GM18861 (cell line): ENCODE measurements around the gene GLT1D1.
A peak's percentile ranks its signal among the peaks of the same experiment; 100 is the strongest.
"Not testable (repeated sequence)": the region's sequence is repeated elsewhere in the genome, so short reads cannot be mapped to it uniquely, and the experiment has no call there.

Source experiments
- ATAC-seq: cut with Tn5 transposase; IDR thresholded peaks from one replicate; pipeline ENCODE4 v1.9.1; 2021; ENCODE audit not compliant: unreplicated experiment

The GLT1D1 gene

GRCh38 chr12:128820253-128820652 is 33.0 kb upstream of the GLT1D1 start:
- ATAC-seq, result no peak

DNA sequence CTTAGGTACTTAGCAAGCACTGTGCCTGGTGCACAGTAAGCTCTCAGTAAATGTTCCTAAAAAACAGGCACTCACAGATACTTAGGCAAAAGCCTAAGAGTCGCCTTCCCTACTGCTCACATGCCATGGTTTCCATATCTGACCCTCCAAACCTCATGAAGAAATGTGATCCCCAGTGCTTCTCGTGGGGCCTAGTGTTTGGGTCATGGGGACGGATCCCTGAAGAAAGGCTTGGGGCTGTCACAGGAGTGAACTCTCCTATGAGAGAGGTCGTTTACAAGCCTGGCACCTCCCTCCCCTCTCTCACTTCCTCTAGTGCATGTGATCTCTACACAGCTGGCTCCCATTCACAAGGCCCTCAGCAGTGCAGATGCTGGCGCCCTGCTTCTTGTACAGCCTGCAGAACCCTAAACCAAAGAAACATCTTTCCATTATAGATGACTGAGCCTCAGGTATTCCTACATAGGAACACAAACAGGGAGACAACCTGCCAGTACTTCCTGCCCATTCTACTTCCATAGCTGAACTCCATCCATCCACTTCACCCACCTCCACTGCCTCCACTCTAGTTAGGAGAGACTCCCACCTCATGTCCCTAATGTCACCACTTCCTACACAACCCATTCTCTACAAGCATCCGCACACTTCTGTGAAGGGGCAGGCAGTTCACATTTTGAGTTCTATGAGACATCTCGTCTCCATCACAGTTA is 32.4 kb upstream of the GLT1D1 start:
- ATAC-seq, result peak; percentile 52

GRCh38 chr12:128823216-128823915 is 29.9 kb upstream of the GLT1D1 start:
- peak; percentile 11 for ATAC-seq

DNA sequence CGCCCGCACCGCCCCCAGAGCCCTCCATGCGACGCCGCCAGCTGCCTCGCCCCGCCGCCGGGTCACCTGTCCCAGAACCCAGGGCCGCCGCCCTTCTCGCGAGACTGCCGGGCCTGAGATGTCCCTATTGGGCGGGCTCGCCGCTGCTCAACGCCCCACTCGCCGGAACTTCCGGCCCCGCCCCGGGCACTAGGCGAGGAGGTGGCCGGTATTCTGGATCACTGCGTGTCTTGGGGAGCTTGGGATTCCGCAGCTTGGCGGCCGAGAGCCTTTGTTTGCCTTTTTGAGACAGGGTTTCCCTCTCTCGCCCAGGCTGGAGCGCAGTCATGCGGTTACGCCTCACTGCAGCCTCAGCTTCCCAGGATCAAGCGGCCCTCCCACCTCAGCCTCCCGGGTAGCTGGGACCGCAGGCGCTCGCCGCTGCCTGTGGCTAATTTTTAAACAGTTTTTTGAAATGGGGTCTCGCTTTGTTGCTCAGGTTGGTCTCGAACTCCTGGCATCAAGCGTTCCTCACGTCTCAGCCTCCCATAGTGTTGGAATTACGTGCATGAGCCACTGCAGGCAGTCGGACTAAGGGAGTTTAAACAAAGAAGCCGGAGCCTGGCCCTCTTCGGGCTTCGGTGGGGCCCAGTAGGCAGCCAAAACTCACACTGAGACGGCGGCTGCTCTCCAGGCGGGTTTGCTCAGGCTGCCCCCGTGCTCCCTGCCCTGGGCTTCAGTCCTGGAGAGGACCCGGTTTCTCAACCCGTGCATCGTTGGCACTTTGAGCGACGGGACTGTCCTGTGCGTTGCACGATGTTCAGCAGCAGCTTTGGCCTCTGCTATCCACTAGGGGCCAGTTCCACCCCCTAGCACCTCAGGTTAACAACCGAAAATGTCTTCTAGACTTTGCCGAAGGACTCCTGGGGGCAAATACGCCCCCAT is 29.1 kb upstream of the GLT1D1 start, which contains the start of gene SLC15A4:
TSS of gene SLC15A4 (minus strand) at position 43 of the 924 bp plus-strand sequence. CDS start at position 28, 15 bp downstream.
- peak; percentile 76 for ATAC-seq

DNA sequence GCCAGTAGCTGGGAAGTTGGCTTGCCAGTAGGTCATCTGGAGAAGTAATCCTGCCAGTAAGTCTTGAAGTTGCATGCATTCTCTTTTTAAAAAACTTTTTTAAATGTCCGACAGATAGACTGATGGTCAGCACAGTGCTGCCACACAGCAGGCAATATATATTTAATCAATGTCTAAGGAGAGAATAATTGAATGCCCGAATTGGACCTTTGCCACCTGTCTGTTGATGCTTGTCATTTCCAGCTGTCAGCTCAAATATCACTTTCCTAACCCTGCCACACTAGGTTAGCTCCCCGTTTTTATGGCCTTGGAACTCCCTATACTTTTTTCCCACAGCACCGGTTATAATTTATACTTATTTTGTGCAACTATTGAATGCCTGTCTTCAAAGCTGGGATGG is 27.4 kb upstream of the GLT1D1 start:
- no peak for ATAC-seq

DNA sequence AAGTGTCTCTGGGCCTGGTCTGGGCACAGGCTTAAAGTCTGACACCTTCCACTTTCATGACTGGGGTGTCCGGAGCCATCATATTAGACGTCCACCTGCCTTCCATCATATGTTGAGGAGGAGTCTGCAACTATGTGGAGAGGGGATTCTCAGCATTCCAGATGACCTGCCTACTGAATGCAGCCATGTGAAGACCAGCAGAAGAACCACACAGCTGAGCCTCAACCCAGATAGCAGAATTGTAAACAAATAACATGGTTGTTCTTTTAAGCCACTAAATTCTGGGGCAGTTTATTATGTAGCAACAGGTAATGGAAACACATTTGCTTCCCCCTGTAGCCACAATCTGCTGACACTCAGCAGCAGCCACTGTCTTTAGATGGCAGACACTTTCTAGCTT is 25.6 kb upstream of the GLT1D1 start:
- ATAC-seq, result no peak

DNA sequence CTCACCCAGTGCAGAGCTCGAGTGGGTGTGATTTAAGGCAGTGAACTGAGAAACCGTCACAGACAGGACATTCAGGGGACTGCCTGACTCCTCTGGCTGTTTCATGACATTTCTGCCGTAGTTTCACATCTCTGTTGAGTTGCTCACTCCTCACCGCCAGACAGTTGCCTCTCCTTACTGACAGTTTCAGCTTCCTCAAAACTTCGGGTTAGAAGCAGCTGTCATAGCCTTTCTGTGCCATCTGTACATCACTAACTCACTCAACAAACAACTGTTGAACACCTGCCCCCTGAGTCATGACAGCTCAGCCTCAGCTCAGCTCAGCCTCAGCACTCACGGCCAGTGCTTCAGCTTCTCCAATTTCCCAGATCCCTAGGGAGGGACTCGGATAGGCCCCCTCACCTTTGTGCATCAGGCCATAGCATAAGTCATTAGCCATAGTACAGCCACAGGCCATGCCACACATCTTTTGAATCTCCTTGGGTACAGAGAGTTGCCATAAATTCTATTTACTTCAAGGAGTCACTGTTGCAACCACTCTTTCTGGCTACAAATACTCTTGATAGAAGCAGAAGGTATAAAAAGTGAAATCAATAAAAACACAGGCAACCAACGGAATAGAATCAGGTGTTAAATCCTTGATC is 23.3 kb upstream of the GLT1D1 start:
- ATAC-seq, result peak; percentile 94

- peak; percentile 37 for ATAC-seq
Observed at GRCh38 chr12:128830505-128830893, 22.8 kb upstream of the GLT1D1 start.

GRCh38 chr12:128833418-128833817 is 19.9 kb upstream of the GLT1D1 start:
- no peak for ATAC-seq

DNA sequence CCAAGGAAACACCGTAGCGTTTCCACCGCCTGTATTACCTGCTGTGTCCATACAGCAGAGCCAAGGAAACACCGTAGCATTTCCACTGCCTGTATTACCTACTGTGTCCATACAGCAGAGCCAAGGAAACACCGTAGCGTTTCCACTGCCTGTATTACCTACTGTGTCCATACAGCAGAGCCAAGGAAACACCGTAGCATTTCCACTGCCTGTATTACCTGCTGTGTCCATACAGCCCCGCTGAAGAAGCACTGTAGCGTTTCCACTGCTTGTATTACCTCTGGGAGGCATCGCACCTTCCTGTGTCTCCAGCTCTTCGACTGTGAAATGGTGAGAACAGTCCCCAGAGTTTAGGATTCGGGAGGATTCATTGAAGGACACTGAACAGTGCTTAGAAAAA is 13.4 kb upstream of the GLT1D1 start:
- ATAC-seq, result not testable (repeated sequence)

DNA sequence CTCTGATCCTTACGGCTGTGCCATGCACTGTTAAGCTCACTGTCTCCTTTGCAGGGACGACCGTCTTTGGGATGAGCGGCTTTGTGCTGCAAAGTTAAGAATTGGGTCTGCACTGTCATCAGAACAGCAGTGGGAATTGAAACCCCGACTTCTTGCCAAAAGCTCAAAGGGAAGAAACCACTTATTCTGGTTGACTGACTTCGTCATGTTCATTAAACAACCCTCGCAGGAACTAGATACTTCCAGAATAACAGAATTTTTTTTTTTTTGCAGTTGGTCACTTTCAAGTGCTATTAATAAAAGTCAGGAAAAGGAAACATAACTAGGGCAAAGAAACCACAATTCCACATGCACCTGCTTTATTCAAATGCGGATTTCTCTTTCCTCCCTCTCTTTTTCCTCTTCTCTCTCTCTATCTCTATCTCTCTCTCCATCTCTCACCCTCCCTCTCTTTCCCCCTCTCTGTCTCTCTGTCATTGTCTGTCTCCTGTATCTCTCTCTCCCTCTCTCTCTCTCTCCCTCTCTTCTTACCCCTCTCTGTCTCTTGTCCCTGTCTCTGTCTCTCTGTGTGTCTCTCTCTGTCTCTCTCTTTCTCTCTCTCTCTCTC is 12.3 kb upstream of the GLT1D1 start:
- peak; percentile 74 for ATAC-seq

DNA sequence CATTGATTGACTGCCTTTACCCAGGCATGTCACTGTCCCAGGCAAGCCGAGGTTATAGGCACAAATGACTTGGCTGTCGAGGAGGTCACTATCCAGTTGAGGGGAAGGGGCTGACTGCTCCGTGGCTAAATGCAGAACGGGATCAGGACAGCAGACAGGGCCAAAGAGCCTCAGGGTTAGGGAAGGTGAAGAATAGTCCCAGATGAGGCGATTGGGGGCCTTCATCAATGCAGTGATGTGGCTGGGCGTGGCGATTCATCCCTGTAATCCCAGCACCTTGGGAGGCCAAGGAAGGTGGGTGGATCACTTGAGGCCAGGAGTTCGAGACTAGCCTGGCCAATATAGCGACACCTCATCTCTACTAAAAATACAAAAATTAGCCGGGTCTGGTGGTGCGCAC is 10.7 kb upstream of the GLT1D1 start:
- ATAC-seq, result no peak

GRCh38 chr12:128843538-128843937 is 9.7 kb upstream of the GLT1D1 start:
- ATAC-seq, result no peak

- ATAC-seq, result no peak
Observed at GRCh38 chr12:128844031-128844635, 9.1 kb upstream of the GLT1D1 start.

DNA sequence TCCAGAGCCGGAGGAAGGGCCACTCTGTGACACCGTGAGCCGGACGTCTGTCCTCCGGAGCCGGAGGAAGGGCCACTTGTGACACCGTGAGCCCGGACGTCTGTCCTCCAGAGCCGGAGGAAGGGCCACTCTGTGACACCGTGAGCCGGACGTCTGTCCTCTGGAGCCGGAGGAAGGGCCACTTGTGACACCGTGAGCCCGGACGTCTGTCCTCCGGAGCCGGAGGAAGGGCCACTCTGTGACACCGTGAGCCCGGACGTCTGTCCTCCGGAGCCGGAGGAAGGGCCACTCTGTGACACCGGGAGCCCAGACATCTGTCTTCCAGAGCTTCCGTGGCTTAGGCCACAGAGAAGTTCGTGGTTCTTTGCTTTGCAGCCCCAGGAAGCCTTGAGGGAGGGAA is 6.6 kb upstream of the GLT1D1 start:
- ATAC-seq, result not testable (repeated sequence)

DNA sequence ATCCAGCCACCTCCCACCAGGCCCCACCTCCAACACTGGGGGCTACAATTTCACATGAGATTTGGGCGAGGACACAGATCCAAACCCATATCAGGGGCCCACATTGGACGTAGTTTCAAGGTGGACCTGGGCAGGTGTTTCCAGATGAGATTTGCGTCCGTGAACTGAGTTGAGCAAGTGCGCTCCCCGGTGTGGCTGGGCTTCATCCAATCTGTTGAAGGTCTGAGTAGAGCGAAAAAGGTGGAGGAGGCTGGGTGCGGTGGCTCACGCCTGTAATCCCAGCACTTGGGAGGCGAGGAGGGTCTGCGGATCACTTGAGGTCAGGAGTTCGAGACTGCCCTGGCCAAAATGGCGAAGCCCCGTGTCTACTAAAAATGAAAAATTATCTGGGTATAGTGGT is 4.9 kb upstream of the GLT1D1 start:
- no peak for ATAC-seq

DNA sequence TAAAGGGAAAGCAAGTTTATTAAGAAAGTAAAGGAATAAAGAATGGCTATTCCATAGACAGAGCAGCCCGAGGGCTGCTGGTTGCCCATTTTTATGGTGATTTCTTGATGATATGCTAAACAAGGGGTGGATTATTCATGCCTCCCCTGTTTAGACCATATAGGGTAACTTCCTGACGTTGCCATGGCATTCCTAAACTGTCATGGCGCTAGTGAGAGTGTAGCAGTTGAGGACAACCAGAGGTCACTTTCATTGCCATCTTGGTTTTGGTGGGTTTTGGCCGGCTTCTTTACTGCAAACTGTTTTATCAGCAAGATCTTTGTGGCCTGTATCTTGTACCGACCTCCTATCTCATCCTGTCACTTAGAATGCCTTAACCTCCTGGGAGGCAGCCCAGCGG is 3.5 kb upstream of the GLT1D1 start:
- not testable (repeated sequence) for ATAC-seq

- no peak for ATAC-seq
Observed at GRCh38 chr12:128850400-128850799, 2.9 kb upstream of the GLT1D1 start.

GRCh38 chr12:128851429-128851828 is 1.8 kb upstream of the GLT1D1 start:
- not testable (repeated sequence) for ATAC-seq
